ENCODE measurements around the gene GRXCR2.

DNA sequence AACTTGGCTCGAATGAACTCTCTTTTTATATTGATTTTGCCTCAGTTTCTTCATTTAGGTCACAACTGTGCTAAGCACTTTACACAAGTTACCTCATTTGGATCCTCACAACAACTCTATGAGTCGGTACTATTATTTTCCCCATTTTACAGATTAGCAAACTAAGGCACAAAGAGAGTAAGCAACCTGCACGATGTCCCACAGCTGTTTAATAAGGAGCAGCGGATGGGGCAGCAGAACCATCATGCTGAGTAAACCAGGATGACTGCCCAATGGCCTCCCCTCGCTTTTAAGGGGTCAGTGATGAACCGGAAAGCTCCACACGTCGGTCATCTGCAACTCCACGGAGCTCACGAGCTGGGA is 38.3 kb downstream of the GRXCR2 start:
- TF ChIP-seq FOXM1 (IDR thresholded peaks at IDR 0.05; ENCODE audit: borderline replicate concordance) (no peak), SP1 (IDR thresholded peaks at IDR 0.05) (no peak), FOXK2 (IDR thresholded peaks at IDR 0.05) (no peak), SUZ12 (IDR thresholded peaks at IDR 0.05) (no peak), ZNF384 (IDR thresholded peaks at IDR 0.05) (no peak), BHLHE40 (IDR thresholded peaks at IDR 0.05; ENCODE audit: borderline replicate concordance) (no peak), HDGF (IDR thresholded peaks at IDR 0.05; ENCODE audit: borderline replicate concordance) (no peak), NFRKB (IDR thresholded peaks at IDR 0.05) (no peak), L3MBTL2 (conservative IDR thresholded peaks at IDR 0.05) (no peak), TARDBP (IDR thresholded peaks at IDR 0.05) (no peak), CTBP1 (IDR thresholded peaks at IDR 0.05; ENCODE audit: borderline replicate concordance) (no peak), ELF4 (IDR thresholded peaks at IDR 0.05) (no peak), ARNT (IDR thresholded peaks at IDR 0.05) (no peak)
- TF ChIP-seq, protein P1, sequence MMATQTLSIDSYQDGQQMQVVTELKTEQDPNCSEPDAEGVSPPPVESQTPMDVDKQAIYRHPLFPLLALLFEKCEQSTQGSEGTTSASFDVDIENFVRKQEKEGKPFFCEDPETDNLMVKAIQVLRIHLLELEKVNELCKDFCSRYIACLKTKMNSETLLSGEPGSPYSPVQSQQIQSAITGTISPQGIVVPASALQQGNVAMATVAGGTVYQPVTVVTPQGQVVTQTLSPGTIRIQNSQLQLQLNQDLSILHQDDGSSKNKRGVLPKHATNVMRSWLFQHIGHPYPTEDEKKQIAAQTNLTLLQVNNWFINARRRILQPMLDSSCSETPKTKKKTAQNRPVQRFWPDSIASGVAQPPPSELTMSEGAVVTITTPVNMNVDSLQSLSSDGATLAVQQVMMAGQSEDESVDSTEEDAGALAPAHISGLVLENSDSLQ (IDR thresholded peaks at IDR 0.05) = no peak
